Stimulated activated CD4-positive, alpha-beta T cell treated with anti-CD3 and anti-CD28 coated beads, TNF-alpha, amount 100 ng/mL, for 24 hours (primary cell): ENCODE data around the gene DTX2.
"Not testable (repeated sequence)": the region's sequence is repeated elsewhere in the genome, so short reads cannot be mapped to it uniquely, and the experiment has no call there.

ENCODE experiments used
- DNase-seq, 3 experiments: peaks; one replicate each; pipeline ENCODE4 v3.0.0-alpha.2; 2020; ENCODE audit warnings: low read depth in 3 of 3

Gene DTX2

DNA sequence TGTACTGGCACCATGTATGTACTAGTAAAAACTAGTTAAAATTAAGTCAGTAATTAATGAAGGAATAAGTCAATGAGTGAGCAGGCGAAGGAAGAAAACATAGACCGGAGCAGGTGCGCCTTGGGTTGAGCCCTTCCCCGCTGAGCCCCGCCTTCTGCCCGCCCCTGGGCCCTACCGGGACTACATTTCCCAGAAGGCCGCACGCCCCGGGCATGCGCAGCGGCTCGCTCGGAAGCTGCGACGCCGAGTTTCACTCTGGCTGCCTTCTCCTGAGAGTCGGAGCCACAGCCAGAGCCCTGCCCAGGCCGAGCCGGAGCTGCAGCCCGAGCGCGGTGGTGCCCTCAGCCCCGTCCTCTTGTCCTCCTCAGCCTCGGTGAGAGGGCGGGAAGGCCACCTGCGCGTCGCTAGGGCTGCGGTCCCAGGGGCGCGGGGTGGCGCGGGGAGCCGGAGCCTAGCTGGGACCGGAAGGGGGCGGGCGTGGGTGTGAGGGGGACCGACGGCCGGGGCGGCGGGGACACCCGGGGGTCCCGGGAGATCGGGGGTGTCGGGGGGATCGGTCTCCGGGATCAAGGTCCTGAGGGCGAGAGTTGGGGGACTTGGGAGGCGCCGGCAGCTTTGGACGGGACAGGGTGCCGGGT lies at the start of gene DTX2:
DTX2 (plus strand) TSS at position 246 of the 638 bp plus-strand sequence. CDS start 18,801 bp downstream, outside the sequence.
- peak in 1 of 3 experiments; percentile 22 for DNase-seq

- DNase-seq: no peak
These were observed 49.3 kb upstream of the DTX2 start for GRCh38 chr7:76412249-76412648.

- not testable (repeated sequence) for DNase-seq
These were observed 43.7 kb upstream of the DTX2 start for GRCh38 chr7:76417654-76418310.

- DNase-seq: not testable (repeated sequence)
These were observed 40.4 kb upstream of the DTX2 start for GRCh38 chr7:76421097-76421496.

GRCh38 chr7:76423666-76424412 lies 37.7 kb upstream of the DTX2 start:
- DNase-seq: no peak

DNA sequence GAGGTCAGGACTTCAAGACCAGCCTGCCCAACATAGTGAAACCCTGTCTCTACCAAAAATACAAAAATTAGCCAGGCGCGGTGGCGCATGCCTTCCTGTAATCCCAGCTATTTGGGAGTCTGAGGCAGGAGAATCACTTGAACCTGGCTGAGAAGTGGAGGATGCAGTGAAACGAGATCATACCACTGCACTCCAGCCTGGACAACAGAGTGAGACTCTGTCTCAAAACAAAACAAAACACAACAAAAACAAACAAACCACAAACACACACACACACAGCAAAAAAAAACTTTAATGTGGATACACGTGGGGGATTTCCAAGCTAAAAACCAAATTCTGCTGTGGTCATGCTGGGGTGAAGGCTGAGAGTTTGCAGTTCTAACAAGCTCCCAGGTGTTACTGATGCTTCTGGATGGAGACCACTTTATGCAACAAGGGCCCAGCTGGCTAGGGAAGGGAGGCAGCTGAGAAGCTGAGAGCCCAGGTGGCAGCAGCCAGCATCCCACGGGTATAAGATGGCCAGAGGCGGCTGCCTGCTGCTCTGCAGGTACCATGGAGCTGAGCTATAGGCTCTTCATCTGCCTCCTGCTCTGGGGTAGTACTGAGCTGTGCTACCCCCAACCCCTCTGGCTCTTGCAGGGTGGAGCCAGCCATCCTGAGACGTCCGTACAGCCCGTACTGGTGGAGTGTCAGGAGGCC lies 36.9 kb upstream of the DTX2 start, which contains the start of gene ZP3:
ZP3 (plus strand) TSS at position 538 of the 699 bp plus-strand sequence; CDS start at position 553, 15 bp downstream.
- no peak for DNase-seq

DNA sequence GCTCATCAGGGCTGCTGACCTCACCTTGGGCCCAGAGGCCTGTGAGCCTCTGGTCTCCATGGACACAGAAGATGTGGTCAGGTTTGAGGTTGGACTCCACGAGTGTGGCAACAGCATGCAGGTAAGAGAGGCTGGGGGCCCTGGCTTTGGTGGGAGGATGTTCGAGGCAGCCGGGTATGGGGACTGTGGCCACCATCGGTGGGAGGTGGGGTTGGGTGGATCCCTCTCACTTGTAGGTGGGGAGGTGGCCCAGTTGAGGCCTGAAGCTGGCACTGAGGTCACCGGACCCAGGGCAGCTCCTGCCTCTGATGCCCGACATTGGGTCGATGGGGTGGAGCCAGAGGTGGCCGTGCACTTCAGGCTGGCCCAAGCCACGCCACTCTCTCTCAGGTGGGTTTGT lies 36.4 kb upstream of the DTX2 start:
- DNase-seq: no peak

- not testable (repeated sequence) for DNase-seq
These were observed 36.0 kb upstream of the DTX2 start for GRCh38 chr7:76425558-76425957.

GRCh38 chr7:76426246-76426645 lies 35.3 kb upstream of the DTX2 start:
- no peak for DNase-seq

DNA sequence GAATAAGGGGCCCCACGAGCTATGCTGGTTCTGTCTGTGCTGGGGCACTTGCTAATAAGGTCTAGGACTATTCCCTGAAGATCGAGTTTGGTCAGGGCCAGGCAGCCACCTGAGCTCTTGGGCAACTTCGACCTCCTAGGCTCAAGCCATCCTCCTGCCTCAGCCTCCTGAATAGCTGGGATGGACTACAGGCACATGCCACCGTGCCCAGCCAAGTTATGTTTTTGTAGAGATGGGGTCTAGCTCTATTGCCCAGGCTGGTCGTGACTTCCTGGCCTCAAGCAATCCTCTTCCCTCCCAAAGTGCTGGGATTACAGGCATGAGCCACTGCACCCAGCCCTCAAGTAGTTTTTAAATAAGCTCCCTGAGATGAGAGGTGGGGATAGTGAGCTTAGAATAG lies 33.9 kb upstream of the DTX2 start:
- no peak for DNase-seq

- no peak for DNase-seq
These were observed 33.2 kb upstream of the DTX2 start for GRCh38 chr7:76428149-76428823.

- no peak for DNase-seq
These were observed 32.4 kb upstream of the DTX2 start for GRCh38 chr7:76428868-76429805.

DNA sequence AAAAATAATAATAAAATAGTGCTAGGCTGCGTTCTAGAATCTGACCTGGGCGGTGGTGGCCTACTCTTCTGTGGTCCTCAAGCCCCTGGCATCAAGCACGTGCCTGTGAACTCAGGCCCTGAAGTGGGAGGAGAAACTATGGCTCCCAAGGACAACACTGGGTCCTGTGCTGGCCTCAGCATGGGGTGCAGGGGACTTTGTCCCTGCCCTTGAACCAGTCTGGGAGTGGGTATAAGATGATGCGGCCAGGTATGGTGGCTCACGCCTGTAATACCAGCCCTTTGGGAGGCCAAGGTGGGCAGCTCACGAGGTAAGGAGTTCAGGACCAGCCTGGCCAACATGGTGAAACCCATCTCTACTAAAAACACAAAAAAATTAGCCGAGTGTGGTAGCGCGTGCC lies 31.3 kb upstream of the DTX2 start:
- DNase-seq: no peak

- no peak for DNase-seq
These were observed 30.7 kb upstream of the DTX2 start for GRCh38 chr7:76430836-76431235.

DNA sequence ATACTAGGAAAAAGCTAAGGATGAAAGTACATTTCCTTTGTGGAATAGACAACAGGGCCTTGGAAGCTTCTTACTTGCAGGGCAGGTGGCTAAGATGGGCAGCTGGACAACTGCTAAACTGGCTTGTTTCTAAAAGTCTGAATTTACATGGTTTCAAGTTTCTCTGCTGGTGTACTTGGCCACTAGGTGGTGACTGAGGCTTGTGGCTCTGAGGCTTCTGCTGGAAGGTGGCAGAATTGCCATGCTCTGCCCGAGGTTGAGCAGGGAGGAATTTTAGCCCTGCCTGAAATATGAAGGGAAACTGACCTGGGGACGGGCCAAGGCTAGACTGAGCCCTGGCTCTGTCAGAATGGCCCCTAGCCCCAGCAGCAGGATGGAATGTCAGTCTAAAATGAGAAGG lies 23.6 kb upstream of the DTX2 start:
- peak; percentile 22 to 55 (median 25) for DNase-seq

GRCh38 chr7:76439120-76439888 lies 22.2 kb upstream of the DTX2 start:
- DNase-seq: not testable (repeated sequence)

GRCh38 chr7:76440404-76440803 lies 21.1 kb upstream of the DTX2 start:
- DNase-seq: not testable (repeated sequence)

GRCh38 chr7:76441792-76442191 lies 19.7 kb upstream of the DTX2 start:
- not testable (repeated sequence) for DNase-seq

DNA sequence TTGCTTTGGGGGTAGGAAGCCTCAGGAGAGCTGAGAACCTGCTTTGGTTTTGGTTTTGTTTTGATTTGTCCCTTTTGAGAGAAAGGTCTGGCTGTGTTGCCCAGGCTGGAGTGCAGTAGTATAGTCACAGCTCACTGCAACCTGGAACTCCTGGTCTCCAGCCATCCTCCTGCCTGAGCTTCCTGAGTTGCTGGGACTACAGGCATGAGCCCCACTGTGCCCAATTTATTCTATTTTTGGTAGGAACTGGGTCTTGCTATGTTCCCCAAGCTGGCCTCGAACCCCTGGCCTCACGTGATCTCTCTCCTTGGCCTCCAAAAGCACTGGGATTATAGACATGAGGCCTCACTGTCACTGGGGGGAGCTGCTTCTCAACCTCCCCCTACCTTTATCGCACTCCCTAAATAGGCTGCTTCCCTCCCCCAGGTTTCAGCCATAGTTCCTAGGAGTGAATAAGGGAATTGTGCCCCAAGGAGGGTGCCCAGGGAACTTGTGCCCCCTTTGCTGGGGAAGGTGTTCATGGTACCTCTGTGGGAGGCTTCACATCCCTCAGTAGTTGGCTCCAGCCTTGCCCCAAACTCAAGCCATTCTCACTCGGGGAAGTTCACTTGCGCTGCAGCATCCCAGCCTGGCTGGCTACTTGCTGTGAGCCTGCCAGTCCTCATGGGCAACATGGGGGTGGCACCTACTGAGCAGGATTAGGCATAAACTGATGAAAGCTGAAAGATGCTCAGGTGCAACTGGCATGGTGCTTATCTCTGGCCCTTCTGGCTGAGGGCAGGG lies 18.7 kb upstream of the DTX2 start:
- DNase-seq: not testable (repeated sequence)
